CD4-positive, alpha-beta T cell treated with Interleukin-15 for 1 hour (primary cell): ENCODE results near the gene SEL1L2.

Experiments used
- DNase-seq: peaks from one replicate; pipeline ENCODE4 v3.0.0-alpha.2; 2020

Gene SEL1L2

GRCh38 chr20:13863244-13863643 is 127.2 kb downstream of the SEL1L2 start:
- DNase-seq = no peak

- DNase-seq = no peak
Measured at GRCh38 chr20:13862245-13862644, 128.2 kb downstream of the SEL1L2 start.

GRCh38 chr20:13858871-13859270 is 131.5 kb downstream of the SEL1L2 start:
- DNase-seq = no peak

DNA sequence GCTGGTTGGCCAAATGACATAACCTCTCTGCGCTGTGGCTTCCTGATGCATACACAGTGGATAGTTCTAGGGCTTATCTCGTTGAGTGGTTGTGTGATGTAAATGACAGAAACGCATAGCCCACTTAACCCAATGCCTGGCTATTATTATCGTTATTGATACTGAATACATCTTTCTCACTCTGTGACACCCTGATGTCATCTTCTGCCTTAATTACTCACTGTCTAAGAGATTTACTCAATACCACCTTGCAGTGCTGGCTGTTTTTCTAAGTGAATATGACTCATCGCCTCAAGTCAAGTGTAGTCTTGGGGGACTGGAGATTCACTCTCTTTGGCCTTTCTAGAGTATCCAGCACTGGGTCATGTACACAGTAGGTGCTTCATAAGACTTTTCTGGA is 132.0 kb downstream of the SEL1L2 start:
- no peak for DNase-seq

DNA sequence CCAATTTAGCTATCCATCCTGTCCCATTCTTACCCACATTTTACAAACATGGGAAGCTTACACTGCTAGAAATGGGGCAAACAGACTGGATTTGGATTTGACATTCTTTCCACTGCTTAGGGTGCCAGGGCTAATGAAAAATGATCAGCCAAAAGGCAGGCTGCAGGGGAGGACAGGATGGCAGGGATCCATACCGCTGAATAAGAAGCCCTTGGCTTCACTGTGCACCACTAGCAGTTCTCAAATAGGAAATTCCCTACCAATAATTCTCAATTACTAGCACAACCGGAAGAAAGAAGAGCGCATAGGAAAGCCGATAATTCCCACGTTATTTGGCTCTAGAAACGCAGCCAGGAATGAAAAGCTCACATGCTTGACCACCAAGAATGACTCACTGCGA is 132.5 kb downstream of the SEL1L2 start:
- no peak for DNase-seq

- DNase-seq = no peak
Measured at GRCh38 chr20:13857304-13857703, 133.1 kb downstream of the SEL1L2 start.

- DNase-seq = no peak
Measured at GRCh38 chr20:13856354-13856753, 134.1 kb downstream of the SEL1L2 start.

DNA sequence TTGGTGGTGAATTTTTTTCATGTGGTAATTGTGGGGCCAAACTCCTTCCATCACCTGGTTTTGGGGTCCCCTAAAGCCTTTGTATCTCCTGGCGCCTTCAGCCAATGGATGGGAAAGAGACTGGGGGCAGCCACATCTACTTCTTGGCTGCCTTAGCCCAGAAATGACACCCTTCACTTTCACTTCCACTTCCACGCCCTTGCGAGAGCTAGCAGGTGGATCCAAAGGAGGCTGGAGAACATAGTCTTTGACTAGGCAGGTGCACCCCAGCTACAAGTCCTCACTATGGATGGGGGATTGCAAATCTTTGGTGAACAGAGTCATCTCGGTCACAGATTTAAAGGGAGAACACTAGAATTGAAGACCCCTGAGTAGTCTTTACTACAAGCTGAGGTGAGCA is 134.8 kb downstream of the SEL1L2 start:
- no peak for DNase-seq

- DNase-seq = no peak
Measured at GRCh38 chr20:13852306-13852705, 138.1 kb downstream of the SEL1L2 start.

- DNase-seq = no peak
Measured at GRCh38 chr20:13851279-13851678, 139.1 kb downstream of the SEL1L2 start.

DNA sequence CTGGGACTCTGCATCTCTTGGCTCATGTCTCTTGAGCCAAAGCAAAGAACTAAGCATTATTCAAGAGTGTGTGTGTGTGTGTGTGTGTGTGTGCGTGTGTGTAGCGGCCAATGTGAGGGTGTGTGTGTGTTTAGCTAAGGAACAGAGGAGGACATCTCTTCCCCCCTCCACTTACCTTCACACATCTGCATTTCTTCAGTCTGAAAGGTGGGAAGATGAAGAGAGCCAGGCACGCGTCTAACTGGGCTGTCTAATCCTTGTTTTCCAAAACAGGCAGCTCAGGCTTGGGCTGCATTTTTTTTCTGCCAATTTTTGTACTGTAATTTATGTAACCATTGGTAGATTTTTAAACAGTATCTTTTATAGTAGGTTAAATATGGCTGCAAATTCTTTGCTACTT is 146.1 kb downstream of the SEL1L2 start:
- DNase-seq = no peak

DNA sequence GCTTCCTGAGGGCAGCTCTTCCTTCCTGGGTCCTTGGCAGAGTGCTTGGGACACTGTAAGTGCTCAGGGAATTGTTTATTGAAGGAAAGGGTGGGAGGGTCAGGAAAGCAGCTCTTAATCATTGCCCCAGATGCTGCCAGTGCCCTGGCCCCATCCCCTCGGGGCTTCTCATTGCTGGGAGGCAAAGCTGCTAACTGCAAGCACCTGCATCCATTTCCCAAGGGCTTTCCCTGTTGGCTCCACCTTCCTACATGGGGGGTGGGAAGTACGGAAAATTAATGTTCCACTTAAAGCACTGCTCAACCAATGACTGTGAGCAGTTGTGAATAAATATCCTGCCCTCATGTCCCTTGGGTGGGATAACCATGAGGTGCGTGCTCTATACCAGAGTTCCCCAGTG is 149.2 kb downstream of the SEL1L2 start:
- DNase-seq = no peak

DNA sequence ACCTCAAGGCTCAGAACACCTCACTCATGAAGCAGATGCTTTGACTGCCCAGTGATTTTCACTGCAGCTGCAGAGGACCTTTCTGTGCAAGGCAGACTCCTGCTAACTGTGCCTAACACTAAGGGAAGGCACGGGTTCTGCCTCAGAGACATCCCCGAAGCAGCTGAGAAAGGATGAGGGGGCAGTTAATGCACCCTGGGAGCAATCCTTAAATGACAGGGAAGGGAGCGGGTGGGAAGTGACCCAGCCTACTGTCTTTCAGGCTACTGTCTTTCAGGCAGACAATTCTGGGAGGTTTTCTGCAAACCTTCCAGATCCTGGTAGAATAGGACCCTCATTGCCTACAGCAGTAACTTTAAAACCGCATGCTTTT is 150.3 kb downstream of the SEL1L2 start:
- no peak for DNase-seq

- no peak for DNase-seq
Measured at GRCh38 chr20:13839421-13840092, 150.9 kb downstream of the SEL1L2 start.

GRCh38 chr20:13838664-13839063 is 151.8 kb downstream of the SEL1L2 start:
- DNase-seq = no peak

DNA sequence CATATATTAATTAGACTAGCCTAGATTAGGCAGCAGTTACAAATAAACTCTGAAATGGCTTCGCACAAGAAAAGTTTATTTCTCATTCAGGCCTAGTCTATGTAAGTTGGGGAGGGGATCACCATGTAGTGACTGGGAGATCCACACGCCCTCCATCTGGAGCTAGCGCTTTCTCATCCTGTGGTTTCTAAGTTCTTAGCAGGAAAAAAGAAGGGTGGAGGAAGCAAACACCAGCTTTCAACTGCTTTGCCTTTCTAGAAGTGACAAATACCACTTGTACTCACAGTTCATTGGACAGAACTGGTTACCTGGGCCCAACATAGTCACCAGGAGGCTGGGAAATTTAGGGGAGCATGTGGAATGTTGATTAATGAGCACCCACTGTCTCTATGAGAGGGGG is 158.9 kb downstream of the SEL1L2 start:
- no peak for DNase-seq

DNA sequence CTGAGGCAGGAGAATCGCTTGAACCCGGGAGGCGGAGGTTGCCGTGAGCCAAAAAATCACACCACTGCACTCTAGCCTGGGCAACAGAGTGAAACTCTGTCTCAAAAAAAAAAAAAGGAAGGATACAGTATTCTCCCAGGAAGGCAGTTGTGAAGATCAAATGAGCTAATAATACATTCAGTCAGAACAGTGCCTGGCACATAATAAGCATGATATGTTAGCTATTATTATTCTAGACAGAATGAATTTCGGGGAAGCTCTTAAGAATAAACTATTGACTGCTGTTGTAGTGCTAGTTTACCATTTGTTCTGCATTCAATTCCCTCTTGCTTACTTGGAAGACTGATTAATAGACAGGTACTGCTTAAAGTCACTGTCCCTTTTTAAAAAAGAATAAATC is 164.9 kb downstream of the SEL1L2 start:
- no peak for DNase-seq

GRCh38 chr20:13824459-13824858 is 166.0 kb downstream of the SEL1L2 start:
- no peak for DNase-seq

DNA sequence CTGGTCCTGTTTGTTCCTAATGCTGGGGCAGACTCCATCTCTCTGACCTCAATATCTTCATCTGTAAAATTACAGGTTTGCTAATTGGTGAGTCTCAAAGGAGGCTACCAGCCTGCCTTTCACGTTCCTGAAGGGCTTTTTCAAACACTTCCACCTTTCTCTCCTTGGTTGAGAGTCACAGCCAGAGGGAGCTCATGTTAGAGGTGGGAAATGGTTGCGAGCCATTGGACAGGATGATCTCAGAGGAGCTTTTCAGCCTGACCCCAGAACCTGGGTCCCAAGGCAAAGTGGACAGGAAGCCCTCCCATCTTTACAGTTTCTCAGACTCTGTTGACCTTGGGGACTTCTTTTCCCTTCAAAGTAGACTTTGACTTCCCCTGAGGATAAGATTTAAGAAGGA is 168.0 kb downstream of the SEL1L2 start:
- DNase-seq = no peak

GRCh38 chr20:13821876-13822275 is 168.5 kb downstream of the SEL1L2 start:
- no peak for DNase-seq

DNA sequence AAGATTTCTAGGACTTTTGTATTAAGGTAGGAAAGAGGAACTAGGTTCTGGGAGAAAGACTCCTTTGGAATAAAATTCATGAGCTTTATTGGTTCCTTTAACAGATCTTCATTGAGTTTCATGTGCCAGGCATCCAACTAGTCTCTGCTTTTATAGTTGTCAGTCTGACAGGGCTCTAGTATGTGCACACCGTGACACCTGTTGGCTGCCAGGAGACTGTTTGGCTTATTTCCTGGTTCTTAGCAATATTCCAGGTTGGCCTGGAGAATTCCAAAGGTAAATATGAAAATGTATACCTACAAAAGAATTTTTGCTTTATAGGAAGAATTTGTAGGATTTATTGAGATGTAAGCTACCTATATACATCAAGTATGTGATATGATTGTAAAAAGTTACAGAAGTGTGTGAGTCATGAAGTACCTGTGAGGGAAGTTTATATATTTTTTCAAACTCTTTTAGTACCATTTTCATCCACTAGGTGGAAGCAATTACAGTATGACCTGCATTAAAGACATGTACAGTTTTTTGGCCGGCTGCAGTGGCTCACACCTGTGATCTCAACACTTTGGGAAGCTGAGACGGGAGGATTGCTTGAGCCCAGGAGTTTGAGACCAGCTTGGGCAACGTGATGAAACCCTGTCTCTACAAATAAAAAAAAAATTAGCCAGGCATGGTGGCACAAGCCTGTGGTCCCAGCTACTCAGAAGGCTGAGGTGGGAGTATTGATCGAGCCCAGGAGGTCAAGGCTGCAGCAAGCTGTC is 170.3 kb downstream of the SEL1L2 start:
- no peak for DNase-seq

DNA sequence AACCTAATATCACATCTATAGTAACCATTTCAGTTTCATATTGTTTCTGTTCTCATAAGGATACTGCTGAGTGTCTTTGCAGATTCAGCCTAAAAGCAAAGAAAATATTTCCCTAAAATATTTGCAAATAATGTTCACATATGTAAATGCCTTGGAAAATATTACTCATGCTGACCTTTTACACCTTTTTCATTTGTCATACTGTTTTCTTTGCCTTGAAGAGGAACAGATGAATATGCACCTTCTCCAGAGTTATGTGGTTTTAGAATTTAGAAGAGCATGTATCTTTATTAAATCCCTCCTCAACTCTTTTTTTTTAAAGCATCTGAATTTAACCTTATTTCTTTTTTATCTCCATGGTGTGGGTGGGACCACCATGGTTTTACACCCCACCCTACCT is 173.1 kb downstream of the SEL1L2 start:
- no peak for DNase-seq

- no peak for DNase-seq
Measured at GRCh38 chr20:13816757-13817156, 173.7 kb downstream of the SEL1L2 start.

DNA sequence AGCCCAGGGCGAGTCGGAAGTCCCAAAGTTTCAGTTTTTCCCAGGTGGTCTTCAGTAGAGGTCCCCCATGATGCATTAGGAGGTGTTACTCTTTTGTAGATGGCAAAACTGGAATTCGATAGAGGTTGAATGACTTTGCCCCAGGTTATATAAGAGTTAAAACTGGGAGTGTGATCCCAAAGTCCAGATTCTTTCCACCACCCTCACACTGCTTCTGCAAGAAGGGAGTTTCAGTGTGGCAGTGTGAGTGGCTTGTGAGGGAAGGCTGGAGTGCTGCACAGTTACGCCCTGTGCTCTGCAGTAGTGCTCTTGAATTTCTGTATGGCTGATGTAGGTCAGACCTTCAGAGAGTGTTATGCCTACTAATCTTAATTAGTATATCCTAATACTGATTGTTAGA is 175.7 kb downstream of the SEL1L2 start:
- no peak for DNase-seq

DNA sequence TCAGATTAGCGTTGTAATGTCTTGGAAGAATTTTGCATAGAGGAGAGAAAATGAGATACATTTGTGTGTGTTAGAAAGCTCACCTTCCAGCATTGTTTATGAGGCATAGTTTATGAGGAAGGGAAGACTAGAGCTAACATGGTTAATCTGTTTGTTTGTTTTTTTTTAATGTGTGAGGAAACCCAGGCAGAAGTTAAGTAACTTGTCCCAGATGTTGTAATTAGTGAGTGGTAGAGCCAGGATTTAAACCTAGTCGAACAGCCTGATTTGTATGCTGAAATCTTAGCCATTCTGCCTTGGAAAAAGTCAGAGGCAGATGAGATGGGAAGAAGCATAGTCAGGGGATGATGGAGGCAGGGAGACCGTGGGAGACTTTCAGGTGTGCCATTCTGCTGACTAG is 176.5 kb downstream of the SEL1L2 start:
- no peak for DNase-seq
